K562 treated with DMSO at 1 percent for 24 hours (cell line): ENCODE results near the gene CXCR4. TPM values are rescaled to one million over a fixed set of nuclear protein-coding genes. Genes with fewer than 3 reads are reported as not detected.

Experiments
- total RNA-seq: library from RNA; unstranded; fragments of 300-600 nt; gene quantifications from 2 replicates; pipeline ENCODE4 v1.2.3, GENCODE V29; 2022; ENCODE audit warnings: low read depth; ENCODE audit not compliant: insufficient read depth

The CXCR4 gene
- 0.19 TPM in 1 of 2 replicates, not detected in the other for total RNA-seq

DNA sequence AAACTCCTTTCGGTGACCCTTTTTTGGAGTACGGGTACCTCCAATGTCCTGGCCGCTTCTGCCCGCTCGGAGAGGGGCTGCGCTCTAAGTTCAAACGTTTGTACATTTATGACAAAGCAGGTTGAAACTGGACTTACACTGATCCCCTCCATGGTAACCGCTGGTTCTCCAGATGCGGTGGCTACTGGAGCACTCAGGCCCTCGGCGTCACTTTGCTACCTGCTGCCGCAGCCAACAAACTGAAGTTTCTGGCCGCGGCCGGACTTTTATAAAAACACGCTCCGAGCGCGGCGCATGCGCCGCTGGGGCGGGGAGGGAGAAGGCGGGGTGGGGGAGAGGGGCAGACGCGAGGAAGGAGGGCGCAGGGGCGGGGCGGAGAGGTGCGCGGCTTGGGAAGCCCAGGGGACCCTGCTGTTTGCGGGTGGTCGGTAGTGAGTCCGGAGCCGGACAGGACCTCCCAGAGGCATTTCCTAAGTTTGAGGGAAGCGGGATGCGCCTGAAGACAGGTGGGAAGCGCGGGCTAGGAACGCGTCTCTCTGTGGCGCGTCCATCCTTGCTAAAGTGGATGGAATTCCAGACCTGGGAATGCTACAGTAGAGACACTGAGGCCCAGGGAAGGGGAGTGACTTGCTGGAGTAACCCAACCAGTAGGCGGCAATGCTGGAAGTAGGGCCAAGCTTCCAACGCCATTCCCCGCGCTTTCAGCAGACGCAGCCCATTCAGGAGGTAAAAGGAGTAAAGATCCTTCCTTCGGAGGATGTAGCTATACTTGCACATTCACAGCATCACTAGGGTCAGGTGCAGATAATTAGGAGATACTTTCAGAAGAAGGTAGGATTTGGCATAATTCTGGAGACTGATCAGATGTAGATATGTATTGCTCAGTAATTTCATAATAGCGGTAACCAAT lies at the start of gene CXCR4:
CXCR4 (minus strand) TSS at position 241 of the 910 bp plus-strand sequence; CDS start at position 152, 89 bp downstream.

Other genes with a start within 250 kb of the CXCR4 start
- gene MCM6, start 241.7 kb downstream of the CXCR4 start, total RNA-seq: 56.3 and 57.9 TPM in 2 replicates
- gene DARS1, start 132.5 kb downstream of the CXCR4 start, total RNA-seq: 40.0 and 44.6 TPM in 2 replicates